Glomerular visceral epithelial cell (primary cell): ENCODE results near the gene ZNF746.

Experiments
- DNase-seq: peaks from one replicate; pipeline ENCODE4 v3.0.0-alpha.2; 2016; ENCODE audit errors: extremely low spot score

ZNF746 gene

DNA sequence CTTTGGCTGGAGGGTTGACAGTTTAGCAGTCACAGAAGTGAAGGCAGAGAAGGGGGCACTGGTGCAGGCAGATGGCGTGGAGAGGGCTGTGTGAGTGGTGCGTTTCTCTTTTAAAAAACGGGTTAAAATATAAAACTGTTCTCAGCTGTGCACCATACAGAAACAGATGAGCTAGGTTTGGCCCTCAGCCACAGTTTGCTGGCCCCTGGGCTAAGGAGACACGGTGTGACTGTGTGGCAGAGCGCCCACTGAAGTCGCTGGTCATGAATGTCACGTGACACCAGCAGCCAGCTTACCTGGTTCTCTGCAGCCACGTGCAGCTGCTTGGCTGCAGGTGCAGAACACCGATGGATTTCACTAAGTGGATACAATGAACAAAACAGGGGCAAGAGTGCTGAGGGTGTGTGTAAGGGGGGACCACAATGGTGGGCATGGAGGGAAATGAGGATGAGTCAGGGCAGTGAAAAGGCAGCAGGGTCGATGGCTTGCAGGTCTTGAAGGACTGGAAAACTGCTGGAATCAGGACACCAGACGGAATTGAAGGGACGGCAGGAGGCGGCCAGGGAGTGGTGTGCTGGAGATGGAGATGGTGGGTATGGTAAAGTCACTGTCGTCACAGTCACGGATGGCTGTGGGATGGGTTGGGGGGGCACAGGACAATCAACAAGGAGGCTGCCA lies 7.4 kb downstream of the ZNF746 start:
- no peak for DNase-seq

DNA sequence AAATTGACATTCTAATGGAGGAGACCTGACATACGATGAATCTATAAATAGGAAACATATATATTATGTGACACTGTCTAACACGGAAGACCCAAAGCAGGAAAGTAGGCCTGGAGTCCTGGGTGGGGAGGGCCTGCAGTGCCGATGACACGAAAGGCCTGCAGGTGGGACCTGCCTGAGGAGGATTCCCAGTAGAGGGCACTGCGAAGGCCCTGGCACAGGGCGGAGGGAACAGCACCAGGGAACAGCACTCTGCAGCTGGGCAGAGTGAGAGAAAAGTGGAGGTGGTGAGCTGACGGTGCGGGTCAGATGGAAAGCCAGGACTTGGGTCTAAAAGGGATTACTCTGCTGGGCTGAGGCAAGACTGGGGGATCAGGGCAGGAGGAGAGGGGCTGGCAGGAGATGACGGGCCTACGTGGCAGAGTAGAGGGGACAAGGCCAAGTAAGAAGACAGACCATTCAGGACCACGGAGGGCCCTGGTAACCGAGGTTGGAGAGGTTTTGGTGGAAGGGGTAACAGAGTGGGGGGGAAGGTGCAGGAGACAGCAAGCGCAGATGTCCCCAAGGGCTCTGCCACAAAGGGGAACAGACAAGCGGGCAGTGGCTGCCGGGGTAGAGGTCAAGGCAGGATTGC lies 8.1 kb downstream of the ZNF746 start:
- no peak for DNase-seq

DNA sequence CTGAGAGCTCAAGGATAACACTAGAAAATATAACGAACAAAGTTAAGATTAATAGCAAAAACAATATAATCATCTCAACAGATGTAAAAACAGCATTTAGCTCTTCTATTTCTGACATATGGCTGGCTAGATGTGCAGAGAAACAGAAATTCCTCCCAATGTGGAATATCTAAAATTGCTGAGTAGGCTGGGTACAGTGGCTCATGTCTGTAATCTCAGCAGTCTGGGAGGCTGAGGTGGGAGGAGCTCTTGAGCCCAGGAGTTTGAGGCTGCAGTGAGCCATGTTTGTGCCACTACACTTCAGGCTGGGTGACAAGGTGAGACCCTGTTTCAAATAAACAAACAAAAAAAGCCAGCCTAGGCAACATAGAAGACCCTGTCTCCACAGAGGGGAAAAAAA lies 18.0 kb downstream of the ZNF746 start:
- no peak for DNase-seq

DNA sequence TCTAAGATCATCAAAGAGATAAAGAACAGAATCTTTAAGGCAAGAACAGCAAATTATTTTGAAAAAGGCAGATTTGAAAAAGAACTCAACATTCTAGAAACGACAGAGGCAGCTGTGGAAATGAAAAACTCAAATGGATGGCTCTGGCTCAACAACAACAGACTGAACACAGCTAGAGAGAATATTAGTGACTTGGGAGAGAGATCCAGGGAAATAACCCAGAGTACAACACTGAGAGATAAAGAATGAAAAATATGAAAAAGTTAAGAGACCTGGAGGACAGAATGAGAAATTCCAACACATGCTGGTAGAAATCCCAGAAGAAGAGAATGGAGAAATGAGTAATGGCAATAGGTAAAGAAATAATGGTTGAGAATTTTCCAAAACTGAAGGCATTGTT lies 18.9 kb downstream of the ZNF746 start:
- no peak for DNase-seq

DNA sequence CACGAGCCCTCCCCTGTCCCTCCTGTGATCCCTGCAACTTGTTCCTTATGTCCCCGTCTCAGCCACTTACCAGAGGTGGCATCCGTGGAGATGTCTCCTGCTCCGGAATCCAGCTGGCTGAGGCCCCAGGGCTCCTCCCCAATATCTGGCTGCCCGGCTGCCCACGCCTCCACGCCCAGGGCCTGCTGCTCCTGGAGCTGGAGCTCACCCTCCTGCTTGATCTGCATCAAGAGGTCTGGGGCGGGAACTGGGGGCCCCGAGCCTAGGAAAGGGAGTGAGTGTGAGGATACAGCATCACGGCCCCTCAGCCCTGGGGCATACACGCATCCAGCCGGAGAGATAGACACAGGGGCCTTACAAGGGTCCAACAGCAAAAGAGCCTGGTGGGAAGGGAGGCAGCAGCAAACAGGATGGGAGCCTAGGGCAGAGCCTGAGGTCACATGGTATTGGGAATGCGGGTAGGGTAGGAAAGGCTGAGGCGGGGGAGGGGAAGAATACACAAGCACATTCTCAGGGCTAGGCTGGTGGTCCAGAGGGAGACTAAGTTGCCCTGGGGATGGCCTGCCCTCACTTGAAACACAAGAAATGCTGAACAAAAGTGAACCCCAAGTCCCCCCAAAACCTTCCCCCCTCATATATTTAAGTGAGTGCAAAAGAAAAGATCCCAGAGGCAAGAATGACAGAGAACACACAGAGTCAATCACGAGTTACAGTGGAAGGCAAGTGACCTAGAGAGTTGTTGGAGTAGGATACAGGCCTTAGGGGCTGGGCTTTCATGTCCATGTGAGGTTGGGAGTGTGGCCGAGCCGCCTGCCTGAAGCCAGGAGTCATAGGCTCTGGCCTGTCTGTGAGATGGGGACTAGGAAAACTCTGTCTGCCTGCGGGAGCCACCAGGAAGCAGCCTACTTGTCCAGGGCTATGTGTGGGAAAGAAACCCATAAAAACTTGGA lies 19.8 kb downstream of the ZNF746 start:
- DNase-seq: no peak

DNA sequence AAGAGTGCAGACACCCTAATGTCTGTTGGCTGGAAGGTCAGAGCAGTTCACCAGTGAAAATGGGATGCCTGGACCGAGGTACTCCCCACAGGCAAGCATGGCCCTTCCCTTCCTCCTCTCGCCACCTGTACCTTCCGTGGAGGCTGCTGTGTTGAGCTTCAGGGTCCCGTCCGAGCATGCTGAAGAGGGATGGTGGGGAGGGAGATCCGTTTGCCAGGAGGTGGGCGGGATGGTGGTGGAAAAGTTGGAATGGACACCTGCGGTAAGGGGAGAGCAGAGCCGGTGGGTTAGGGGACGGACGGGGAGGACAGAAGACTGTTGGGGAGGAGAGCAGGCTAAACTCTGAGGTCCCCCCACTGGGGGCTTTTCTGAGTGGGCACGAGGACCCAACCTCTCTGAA lies 20.8 kb downstream of the ZNF746 start:
- no peak for DNase-seq

DNA sequence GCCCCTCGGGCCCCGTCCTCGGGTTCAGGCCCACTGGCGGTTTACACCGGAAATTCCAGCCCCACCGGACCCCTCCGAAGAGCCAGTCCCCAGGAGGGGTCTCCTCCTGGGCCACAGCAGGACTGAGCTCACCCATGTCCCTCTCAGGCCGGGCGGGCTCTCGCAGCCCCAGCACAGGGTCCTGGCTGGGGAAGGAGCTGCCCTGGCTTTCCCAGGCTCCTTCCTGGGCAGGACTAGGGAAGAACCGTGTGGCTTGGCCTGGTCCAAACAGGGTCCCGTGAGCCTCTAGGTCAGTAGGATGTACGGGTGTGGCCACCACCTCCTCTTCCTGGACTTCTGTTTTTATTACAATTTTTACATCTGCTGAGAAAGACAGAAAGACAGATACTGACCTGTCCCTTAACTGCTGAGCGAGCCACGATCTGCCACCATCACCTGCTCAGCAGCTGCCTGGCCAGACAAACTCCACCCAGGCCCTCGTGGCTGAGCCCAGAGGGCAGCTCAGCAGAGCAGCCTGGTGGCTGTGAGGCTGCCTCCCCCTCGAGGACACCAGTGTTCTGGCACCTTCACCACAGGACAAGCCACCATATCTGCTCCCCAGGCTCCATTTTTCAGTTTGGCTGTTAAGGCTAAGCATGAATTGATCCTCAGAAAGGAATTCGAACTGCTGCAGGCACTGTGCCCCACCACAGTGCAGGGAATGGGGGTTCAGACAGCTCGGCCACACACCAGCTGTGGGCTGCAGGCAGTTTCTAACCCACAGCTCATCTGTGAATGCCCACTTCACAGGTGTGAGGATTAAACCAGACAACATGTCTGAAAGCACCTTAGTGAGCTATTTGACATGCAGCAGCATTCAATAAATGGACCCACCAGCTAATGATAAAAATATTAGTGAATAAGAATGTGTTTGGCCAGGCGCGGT lies 22.2 kb downstream of the ZNF746 start:
- no peak for DNase-seq

DNA sequence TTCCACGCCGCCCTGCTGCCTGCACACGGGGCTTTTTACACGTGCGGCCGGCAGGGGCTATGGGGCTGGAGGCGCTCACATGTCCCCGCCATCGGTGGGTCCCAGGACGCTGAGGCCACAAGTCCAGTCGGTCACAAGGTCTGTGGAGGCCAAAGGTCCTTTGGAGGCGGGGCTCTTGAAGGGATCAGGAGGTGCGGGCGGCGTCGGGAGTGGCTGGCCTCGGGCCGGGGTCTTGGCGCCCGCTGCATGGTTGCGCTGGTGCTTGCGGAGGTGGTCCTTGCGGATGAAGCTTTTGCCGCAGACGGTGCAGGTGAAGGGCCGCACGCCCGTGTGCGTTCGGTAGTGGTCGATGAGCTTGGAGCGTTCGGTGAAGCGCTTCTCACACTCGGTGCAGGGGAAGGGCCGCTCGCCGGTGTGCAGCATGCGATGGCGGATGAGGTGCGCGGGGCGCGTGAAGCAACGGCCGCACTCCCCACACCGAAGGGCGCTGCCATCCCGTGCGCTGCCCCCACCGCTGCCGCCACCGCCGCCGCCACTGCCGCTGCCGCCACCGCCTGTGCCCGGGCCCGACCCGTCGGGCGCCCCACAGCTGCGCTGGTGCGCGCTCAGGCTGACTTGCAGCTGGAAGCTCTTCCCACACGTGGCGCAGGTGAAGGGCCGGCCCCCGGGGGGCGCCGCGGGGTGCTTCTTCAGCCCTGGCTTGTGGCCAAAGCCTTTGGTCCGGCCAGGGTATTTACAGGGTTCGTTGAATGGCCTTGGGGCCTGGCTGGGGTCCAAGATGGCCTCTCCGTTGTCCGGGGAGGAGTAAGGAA lies 23.1 kb downstream of the ZNF746 start:
- DNase-seq: no peak

DNA sequence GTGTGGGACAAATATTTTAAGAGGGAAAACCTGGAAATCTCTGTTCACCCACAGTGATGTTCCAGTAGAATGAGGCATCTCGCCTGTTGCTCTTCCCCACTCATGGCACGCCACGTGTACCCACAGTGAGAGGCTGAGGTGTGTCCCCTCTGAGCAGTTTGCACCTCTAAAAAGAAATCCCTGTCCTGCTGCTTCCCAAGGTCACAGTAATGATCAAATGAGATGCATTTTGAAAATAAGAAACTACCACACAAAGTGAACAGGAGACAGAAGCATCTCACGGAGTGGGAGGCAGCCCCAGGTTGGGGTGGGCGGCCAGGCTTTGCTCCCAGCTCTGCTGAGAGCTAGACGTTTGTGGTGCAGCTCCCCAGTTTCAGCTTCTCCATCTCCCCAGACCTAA lies 24.4 kb downstream of the ZNF746 start:
- no peak for DNase-seq

DNA sequence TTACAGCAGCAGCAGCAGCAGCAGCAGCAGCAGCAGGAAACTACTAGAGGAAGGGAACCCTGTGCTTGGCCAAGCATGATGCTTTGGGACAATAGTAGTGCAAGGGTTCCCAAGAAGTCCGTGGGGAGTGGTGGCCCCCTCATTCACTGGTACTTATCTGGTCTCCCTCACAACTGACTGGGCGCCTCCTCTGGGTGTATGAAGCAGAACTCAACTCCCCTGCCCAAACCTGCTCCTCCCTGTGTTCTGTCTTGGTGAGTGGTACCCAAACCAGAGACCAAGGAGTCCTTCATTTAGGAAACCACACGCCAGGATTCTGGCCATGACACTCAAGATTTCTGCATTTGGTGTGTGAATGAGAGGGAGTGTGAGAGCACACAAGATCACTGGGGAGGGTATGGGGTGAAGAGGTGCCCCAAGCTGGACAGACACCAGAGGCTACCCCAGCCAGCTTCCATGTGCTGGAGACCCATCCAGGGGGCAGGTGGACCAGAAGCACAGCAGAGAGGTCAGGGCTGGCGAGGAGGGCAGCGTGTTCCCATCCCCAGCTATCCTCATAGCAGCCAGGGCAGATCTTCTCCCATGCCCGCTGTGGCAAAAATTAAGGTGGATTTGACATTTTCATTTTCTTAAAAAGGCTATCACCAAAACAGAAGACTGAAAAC lies 26.2 kb downstream of the ZNF746 start:
- DNase-seq: no peak

DNA sequence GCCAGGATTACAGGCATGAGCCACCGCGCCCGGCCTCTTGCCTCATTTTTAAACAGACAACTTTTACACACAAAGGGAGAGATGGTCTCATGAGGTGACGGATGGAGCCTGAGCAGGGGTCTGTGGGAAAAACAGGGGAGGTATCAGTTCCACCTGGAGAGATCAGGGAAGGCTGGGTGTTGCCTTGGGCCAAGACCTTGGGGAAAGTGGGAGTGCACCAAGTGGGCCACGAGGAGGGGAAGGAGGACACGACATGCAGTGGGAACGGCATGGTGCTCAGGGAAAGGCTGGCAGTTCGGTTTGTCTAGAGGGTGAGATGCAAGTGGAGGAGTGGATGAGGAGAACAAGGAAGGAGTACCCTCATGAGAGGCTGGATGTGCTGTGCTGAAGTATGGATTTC lies 27.8 kb downstream of the ZNF746 start:
- DNase-seq: no peak

DNA sequence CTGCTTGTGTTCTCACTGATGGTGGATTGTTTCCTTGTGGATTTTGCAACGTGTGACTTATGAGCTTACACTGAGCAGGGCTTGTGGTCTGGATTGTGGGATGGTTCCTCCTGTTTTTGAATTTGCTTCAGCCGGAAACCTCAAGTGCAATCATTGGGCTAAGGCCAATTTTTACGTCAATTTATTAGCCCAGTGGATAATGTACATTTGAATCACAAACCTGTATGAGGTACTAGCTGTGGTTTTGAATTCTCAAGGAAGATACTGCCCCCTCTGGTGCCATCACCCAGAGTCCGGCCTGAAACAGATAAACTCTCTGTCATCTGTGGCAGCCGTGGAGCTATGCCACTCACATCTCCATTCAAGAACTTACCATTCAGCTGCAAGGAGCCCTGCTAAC lies 29.4 kb downstream of the ZNF746 start:
- no peak for DNase-seq

DNA sequence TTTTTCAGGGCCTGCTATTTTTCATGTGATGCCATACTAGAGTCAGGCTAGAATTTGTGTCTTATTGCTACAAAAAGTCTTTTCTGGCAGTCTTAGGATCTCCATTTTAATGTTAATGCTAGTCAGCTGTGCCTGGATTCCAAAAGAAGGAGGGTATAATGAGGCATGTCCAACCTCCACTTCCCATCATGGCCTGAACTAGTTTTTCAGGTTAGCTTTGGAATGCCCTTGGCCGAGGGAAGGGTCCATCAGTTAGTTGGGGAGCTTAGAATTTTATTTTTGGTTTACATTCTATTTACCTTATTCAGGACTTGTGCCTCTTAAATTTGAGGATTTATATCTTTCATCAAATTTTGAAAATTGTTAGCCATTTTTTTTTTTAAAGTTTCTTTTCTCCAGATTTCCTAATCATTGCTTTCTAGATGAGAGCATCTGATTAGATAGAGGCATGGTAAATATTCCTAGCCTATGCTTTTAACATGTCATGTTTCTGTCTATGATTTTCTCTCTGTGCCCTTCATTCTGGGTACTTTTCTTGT lies 30.2 kb downstream of the ZNF746 start:
- DNase-seq: no peak

DNA sequence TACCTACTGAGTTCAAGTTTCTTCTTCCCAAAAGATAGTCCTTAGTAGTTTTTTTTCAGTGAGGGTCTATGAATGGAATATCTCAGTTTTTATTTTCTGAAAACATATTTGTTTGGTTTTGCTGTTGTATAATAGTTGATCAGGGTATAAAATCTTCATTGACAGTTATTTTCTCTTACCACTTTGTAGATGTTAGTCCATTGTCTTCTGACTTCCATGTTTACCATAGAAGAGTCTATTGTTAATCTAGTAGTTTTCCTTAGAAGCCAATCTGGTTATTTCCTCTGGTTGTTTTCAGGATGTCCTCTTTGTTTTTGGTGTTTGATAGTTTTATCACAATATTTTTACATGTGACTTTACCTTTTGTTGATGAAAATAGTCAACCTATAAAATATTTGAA lies 31.2 kb downstream of the ZNF746 start:
- DNase-seq: no peak

DNA sequence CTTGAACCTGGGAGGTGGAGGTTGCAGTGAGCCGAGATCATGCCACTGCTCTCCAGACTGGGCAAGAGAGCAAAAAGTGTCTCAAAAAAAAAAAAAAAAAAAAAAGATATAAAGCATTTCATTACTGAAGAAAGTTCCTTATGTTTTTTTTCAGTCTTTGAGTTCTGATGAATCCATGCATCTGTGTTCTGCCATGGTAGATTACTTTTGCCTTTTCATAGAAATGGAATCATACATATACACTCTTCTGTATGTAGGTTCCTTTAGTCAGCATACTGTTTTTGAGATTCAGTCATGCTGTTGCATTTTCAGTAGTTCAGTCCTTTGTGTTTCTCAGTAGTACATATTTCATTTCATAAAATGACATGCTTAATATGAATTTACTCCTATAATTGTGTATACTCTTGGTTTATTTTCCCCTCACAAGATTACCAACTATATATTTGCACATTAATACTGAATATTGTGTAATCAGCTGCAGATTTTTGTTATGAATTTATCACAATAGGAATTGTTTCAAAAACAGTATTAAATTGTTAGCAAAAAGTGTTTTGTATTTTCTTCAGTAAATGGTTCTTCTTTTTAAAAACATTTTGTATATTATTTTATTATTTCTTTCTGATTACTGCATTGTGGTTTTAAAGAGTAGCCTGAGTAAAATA lies 34.0 kb downstream of the ZNF746 start:
- no peak for DNase-seq

DNA sequence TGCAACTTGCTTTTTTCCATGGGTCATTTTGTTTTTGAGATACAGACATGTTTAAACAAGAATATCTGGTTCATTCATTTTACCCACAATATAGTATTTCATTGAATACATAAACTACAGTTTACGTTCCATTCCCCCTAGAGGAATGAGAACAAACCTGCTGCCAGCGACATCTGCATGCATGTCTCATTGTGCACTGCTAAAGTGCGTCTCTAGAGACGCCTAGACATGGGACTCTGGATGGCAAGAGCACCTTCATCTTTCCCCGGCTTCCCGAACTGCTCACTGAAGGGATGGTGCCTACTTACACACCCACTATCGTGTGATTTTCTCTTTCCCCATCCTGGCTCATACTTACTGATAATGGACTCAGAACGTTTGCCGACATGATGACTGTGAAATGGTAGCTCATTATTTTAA lies 35.5 kb downstream of the ZNF746 start:
- no peak for DNase-seq

DNA sequence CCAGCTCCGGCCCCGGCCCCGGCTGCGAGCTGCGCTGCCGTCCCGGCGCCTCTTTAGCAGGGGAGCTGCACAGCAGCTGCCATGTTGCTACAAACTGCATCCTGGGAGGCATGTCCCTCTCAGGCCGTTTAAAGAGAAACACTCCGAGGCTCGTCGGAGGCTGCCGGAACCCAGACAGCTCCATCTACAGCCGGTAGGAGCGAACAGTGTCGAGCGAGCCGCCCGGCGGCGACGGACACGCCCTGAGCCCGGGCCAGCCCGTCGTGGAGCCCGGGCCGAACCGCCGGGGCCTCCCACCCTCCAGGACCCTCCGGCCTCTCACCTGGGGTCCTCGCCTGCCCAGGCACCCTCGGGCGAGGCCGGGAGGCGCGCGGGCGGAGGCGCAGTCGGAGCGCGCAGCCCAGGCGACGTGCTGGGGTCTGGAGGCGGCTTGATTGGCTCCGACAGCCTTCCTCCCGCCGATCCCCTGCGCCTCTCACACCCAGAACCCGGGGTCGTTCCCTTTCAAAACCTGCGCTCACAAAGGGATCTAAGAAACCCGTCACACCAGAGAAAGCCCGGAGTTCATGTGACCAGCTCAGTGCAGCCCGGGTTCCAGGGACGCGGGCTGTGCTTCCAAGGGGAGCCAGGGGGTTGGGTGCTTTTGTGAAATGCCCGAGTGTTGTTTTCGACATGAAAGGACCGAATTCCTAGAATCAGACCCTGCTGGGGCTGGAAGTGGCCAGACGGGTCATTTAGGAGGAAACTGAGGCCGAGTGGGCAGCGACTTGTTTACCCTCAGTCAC lies 36.9 kb downstream of the ZNF746 start, which contains the start of gene ZNF777:
TSS of gene ZNF777 (minus strand) at position 570 of the 785 bp plus-strand sequence. CDS start 5,040 bp downstream, outside the sequence.
- DNase-seq: peak; percentile 85
